Natural killer cell (primary cell): Measurements from ENCODE around the gene EP400. TPM values are rescaled to one million over a fixed set of nuclear protein-coding genes. Genes with fewer than 3 reads are reported as not detected.

Source experiments
- ATAC-seq, 3 donors: fragments of 150-1000 bp in 2 of 3; fragments of 200-7000 bp in 1 of 3; cut with Tn5 transposase; 1 replicate in 1 of 3; 2 replicates in 2 of 3; pipeline ENCODE4 v1.10.0; 2021; ENCODE audit warnings: mild to moderate bottlenecking in 2 of 3, moderate library complexity in 2 of 3
- DNase-seq, 2 donors: peaks; one replicate each; pipeline versions ENCODE4 v3.0.0 to v3.0.0-alpha.2; 2013 to 2021; ENCODE audit warnings: mixed read lengths in 1 of 2
- H3K27ac ChIP-seq: one replicate; pipeline ENCODE4 v1.5.1; 2013; ENCODE audit warnings: mild to moderate bottlenecking, low read length
- H3K27me3 ChIP-seq: one replicate; pipeline ENCODE4 v1.6.1; 2013; ENCODE audit warnings: low read length; ENCODE audit not compliant: control insufficient read depth, insufficient read depth
- H3K36me3 ChIP-seq: one replicate; pipeline ENCODE4 v1.6.1; 2013; ENCODE audit warnings: low read length; ENCODE audit not compliant: control insufficient read depth, insufficient read depth
- H3K4me1 ChIP-seq: one replicate; pipeline ENCODE4 v1.6.1; 2013; ENCODE audit warnings: low read length; ENCODE audit not compliant: control insufficient read depth, insufficient read depth
- H3K4me3 ChIP-seq: one replicate; pipeline ENCODE4 v1.5.1; 2013; ENCODE audit warnings: low read length
- H3K9me3 ChIP-seq: one replicate; pipeline ENCODE4 v1.6.1; 2013; ENCODE audit warnings: low read length; ENCODE audit not compliant: control insufficient read depth, insufficient read depth
- H3K27ac Mint-ChIP-seq, 2 donors: one replicate each; pipeline ENCODE4 v1.8.0; 2022; ENCODE audit warnings: mild to moderate bottlenecking in 2 of 2, mixed read lengths in 2 of 2, moderate library complexity in 1 of 2
- H3K27me3 Mint-ChIP-seq, 2 donors: one replicate each; pipeline ENCODE4 v1.8.0; 2022; ENCODE audit warnings: low read depth in 2 of 2, mixed read lengths in 2 of 2
- H3K36me3 Mint-ChIP-seq: one replicate; pipeline ENCODE4 v1.8.0; 2022; ENCODE audit warnings: mixed read lengths
- H3K4me1 Mint-ChIP-seq, 2 donors: one replicate each; pipeline ENCODE4 v1.8.0; 2022; ENCODE audit warnings: mixed read lengths in 2 of 2
- H3K4me3 Mint-ChIP-seq: one replicate; pipeline ENCODE4 v1.8.0; 2022; ENCODE audit warnings: mild to moderate bottlenecking, moderate library complexity, mixed read lengths
- H3K9me3 Mint-ChIP-seq, 2 donors: one replicate each; pipeline ENCODE4 v1.8.0; 2022; ENCODE audit warnings: mixed read lengths in 2 of 2
- CTCF ChIP-seq: fragments of 200-600 bp; IDR thresholded peaks from one replicate; pipeline ENCODE4 v1.8.0; 2022; ENCODE audit warnings: antibody characterized with exemption
- whole genome bisulfite sequencing: methylation state at CpG from one replicate; pipeline ENCODE4 v1.1.7; 2013; ENCODE audit warnings: missing lambda C conversion rate; ENCODE audit not compliant: insufficient coverage; 5-methylcytosine and 5-hydroxymethylcytosine counted together
- intact Hi-C: fragments of 100-400 bp; cut with micrococcal nuclease; formaldehyde crosslinking; loops from one replicate; pipeline ENCODE4 v1.14.2; 2022
- total RNA-seq, 4 donors: library from RNA; stranded (reverse); fragments of 120-200 nt in 1 of 4; gene quantifications; one replicate each; pipeline versions ENCODE4 v1.2.3 to v1.2.4, GENCODE V29; 2013 to 2022

The EP400 gene
- total RNA-seq, 3 donors from 2014 or later (not counting 1 experiment from before 2014, with no cell fraction given): 62.8 to 81.1 (median 80.1) TPM

DNA sequence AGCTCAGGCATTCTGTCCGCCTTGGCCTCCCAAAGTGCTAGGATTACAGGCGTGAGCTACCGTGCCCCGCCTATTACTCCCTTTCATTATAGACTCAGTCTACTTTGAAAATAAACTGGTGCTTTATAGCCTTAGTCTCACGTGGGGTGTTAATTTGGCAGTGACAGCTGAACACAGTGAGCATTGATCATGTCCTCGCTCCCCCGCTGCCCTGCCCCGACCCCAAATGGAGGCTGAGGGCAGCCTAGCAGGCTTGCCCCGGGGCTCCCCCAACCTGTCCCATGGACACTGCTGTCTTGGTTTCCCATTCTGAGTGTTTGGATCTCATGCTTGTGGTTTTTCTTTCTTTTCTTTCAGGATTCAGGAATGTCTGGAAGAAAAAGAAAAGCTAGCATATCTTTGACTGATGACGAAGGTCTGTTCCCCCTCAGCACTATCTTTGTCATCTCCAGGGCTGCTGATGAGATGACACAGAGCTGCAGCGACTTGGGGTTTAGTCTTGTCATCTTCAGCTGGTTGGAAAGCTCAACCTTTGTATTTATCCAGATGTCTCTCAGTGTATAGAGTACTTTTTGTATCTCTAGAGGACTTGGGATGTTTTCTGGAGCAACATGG is 42.2 kb downstream of the EP400 start:
- Histone ChIP-seq H3K36me3 (peaks cover 73% of the 10 kb centered on the region), H3K27ac (no peak overlapping the region), H3K4me3 (no peak overlapping the region), H3K4me1 (no peaks in the 10 kb centered on the region), H3K9me3 (no peaks in the 10 kb centered on the region), H3K27me3 (no peaks in the 10 kb centered on the region)
- intact Hi-C loops: no loop called here
- WGBS: 96% methylated on average over 10 of the region's 11 CpGs
- no peaks in the 10 kb centered on the region for H3K27me3 Mint-ChIP-seq
- peaks cover 0 to 4% of the 10 kb centered on the region in 2 donors for H3K4me1 Mint-ChIP-seq
- H3K27ac Mint-ChIP-seq: no peak overlapping the region
- no peak overlapping the region for H3K4me3 Mint-ChIP-seq
- DNase-seq (no peak), ATAC-seq (no peak)
- TF ChIP-seq CTCF: no peak
- H3K9me3 Mint-ChIP-seq: no peaks in the 10 kb centered on the region
- peaks cover 29% of the 10 kb centered on the region for H3K36me3 Mint-ChIP-seq

- no peak overlapping the region for H3K27ac Mint-ChIP-seq
- no peak for TF ChIP-seq CTCF
- no peak overlapping the region for H3K27ac ChIP-seq
- no peaks in the 10 kb centered on the region for H3K4me1 Mint-ChIP-seq
- H3K27me3 Mint-ChIP-seq: no peaks in the 10 kb centered on the region
- peaks cover 25% of the 10 kb centered on the region for H3K36me3 Mint-ChIP-seq
- ATAC-seq (no peak), DNase-seq (no peak)
- H3K27me3 ChIP-seq: no peaks in the 10 kb centered on the region
- H3K9me3 Mint-ChIP-seq: no peaks in the 10 kb centered on the region
- WGBS: 82% methylated on average over 4 of the region's 4 CpGs
- H3K36me3 ChIP-seq: peaks cover 53% of the 10 kb centered on the region
- no peak overlapping the region for H3K4me3 ChIP-seq
- H3K4me1 ChIP-seq: no peaks in the 10 kb centered on the region
- intact Hi-C loops: no loop called here
- no peaks in the 10 kb centered on the region for H3K9me3 ChIP-seq
- no peak overlapping the region for H3K4me3 Mint-ChIP-seq
Observed at GRCh38 chr12:131994589-131994988, 44.8 kb downstream of the EP400 start.

GRCh38 chr12:132000286-132000872 is 50.6 kb downstream of the EP400 start:
- Mint-ChIP-seq H3K27ac (no peak overlapping the region), H3K4me1 (no peaks in the 10 kb centered on the region), H3K27me3 (no peaks in the 10 kb centered on the region), H3K36me3 (no peaks in the 10 kb centered on the region), H3K9me3 (no peaks in the 10 kb centered on the region), H3K4me3 (no peak overlapping the region)
- intact Hi-C loops: loop anchor here (5.0 to 10.0 kb wide), 2 partner anchors 166 to 898 kb away; no protein-coding TSS in a partner anchor
- ATAC-seq: no peak
- Histone ChIP-seq H3K27ac (no peak overlapping the region), H3K4me1 (no peaks in the 10 kb centered on the region), H3K4me3 (no peak overlapping the region), H3K36me3 (peaks cover 21% of the 10 kb centered on the region), H3K9me3 (no peaks in the 10 kb centered on the region), H3K27me3 (no peaks in the 10 kb centered on the region)
- no peak for TF ChIP-seq CTCF
- WGBS: no CpG with 5 or more reads among the region's 1 CpG
- no peak for DNase-seq
